Activated naive CD4-positive, alpha-beta T cell treated with anti-CD3 and anti-CD28 coated beads, Interleukin-2, amount 50 U/mL, for 72 hours (primary cell): ENCODE data around the gene PRAMEF10. TPM values are rescaled to one million over a fixed set of nuclear protein-coding genes. Genes with fewer than 3 reads are reported as not detected.
"Not testable (repeated sequence)": the region's sequence is repeated elsewhere in the genome, so short reads cannot be mapped to it uniquely, and the experiment has no call there.

Experiments used
- ATAC-seq, 2 donors: fragments of 150-1000 bp; cut with Tn5 transposase; 2 replicates each; pipeline ENCODE4 v1.10.0; 2021; ENCODE audit warnings: mild to moderate bottlenecking in 2 of 2, moderate library complexity in 2 of 2
- DNase-seq, 2 donors: peaks; one replicate each; pipeline ENCODE4 v3.0.0; 2021 to 2022; ENCODE audit warnings: low spot score in 2 of 2
- H3K27ac Mint-ChIP-seq, 2 donors: one replicate each; pipeline ENCODE4 v1.8.0; 2022; ENCODE audit warnings: mild to moderate bottlenecking in 2 of 2, mixed read lengths in 2 of 2
- H3K36me3 Mint-ChIP-seq, 2 donors: one replicate each; pipeline ENCODE4 v1.8.0; 2022; ENCODE audit warnings: mixed read lengths in 2 of 2
- H3K9me3 Mint-ChIP-seq, 2 donors: one replicate each; pipeline ENCODE4 v1.8.0; 2022; ENCODE audit warnings: mixed read lengths in 2 of 2
- total RNA-seq, 2 donors: library from RNA; stranded (reverse); gene quantifications; one replicate each; pipeline ENCODE4 v1.2.3, GENCODE V29; 2022

PRAMEF10 gene, protein sequence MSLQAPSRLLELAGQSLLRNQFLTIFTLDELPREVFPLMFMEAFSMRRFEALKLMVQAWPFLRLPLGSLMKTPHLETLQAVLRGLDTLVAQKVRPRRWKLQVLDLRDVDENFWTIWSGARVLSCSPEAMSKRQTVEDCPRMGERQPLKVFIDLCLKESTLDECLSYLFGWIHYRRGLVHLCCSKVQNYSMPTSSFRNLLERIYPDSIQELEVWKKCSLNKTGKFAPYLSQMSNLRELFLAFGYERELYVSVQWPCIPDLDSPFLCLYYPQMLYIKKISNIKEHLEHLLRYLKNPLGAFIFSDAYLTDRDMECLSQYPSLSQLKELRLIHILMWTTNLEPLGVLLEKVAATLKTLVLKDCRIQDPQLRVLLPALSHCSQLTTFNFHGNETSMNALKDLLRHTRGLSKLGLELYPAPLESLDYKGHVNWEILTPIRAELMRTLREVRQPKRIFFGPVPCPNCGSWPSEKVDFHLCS
- total RNA-seq = not detected

DNA sequence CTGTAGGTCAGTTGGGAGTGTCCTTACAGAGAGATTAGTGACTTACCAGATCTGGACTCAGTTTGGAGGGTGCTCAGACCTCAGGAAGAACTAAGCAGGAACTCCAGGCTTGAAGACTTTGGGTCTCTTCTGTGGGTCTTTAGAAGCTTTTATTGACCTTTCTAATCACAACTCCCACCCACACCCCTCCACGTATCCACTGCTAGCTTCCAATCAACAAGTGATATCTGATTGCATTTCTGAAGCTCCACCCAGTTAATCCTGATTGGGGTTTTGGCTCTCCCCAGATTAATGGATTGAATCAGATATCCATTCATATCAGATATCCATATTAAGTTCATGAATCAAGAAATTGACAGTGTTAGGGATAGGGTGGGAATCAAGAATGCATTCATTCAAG lies at the start of gene PRAMEF10:
Gene PRAMEF10, minus strand, starts transcription at position 101 of the 400 bp plus-strand sequence. CDS start 2,423 bp downstream, outside the sequence.
- DNase-seq, H3K9me3 Mint-ChIP-seq, H3K36me3 Mint-ChIP-seq, ATAC-seq, H3K27ac Mint-ChIP-seq: not testable (repeated sequence)

DNA sequence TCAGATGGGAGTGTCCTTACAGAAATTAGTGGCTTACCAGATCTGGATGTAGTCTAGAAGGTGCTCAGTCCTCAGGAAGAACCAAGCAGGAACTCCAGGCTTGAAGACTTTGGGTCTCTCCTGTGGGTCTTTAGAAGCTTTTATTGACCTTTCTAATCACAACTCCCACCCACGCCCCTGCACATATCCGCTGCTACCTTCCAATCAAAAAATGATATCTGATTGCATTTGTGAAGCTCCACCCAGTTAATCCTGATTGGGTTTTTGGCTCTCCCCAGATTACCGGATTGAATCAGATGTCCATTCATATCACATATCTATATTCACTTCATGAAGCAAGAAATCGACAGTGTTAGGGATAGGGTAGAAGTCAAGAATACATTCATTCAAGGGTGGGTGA lies 49.4 kb upstream of the PRAMEF10 start, which contains the start of gene PRAMEF6:
Gene PRAMEF6, minus strand, starts transcription at position 101 of the 400 bp plus-strand sequence. CDS start 5,062 bp downstream, outside the sequence.
- not testable (repeated sequence) for H3K9me3 Mint-ChIP-seq, H3K36me3 Mint-ChIP-seq, ATAC-seq, DNase-seq, H3K27ac Mint-ChIP-seq

DNA sequence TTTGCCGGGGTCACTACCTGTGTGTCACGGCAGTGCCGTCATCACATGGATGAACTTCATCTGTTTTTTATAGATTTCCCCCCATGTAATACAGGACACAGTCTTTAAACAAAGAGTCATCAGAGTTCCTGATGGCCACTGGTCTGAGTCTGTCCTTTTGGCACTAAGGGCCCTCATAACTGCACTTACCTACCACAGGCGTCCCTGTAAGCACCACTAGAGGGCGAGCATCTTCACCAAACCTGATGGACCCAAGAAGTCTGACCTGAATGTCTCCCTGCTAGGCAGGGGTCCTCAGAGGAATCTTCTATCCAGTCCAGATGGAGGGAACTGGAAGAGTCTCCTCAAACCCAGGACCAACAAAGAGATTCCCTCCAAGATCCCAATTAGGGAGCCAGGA lies 26.3 kb upstream of the PRAMEF10 start:
- DNase-seq, H3K9me3 Mint-ChIP-seq, H3K27ac Mint-ChIP-seq, ATAC-seq, H3K36me3 Mint-ChIP-seq: not testable (repeated sequence)

DNA sequence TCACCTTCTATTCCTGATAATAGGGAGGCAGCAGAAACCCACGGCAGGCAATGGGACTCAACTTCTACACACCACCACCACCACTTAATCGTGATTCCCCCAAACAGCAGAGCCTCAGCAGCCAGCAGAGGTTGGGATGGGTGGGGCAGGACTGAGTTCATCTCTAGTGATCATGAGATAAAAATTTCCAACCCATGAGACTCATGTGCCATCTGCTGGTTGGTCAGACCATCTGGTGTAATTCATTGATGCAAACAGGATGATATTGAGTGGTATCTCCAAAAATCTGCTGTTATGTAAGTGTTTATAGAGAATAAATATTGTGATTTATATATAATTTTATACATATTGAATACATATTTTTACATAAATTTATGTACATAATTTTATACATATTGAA lies 23.7 kb upstream of the PRAMEF10 start:
- H3K27ac Mint-ChIP-seq, DNase-seq, H3K9me3 Mint-ChIP-seq, H3K36me3 Mint-ChIP-seq, ATAC-seq: not testable (repeated sequence)

DNA sequence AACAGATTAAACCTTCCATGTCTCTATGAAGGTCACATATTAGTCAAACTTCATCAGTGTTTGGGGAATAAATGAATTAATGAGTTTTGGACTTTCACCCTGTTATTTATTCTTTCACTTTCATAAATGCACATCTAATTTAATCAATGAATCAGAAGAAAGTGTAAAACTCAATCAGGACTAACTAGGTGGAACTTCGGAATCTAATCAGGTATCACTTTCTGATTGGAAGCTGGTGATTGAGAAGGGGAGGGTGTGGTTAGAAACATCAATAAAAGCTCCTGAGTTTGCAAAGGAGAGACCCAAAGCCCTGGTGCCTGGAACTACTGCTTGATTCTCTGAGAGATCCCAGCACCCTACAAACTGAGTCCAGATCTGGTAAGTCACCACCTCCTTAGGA lies 18.2 kb upstream of the PRAMEF10 start, which contains the start of gene PRAMEF7:
Gene PRAMEF7, plus strand, starts transcription at position 301 of the 400 bp plus-strand sequence. CDS start 1,083 bp downstream, outside the sequence.
- not testable (repeated sequence) for H3K36me3 Mint-ChIP-seq, H3K27ac Mint-ChIP-seq, DNase-seq, H3K9me3 Mint-ChIP-seq, ATAC-seq

DNA sequence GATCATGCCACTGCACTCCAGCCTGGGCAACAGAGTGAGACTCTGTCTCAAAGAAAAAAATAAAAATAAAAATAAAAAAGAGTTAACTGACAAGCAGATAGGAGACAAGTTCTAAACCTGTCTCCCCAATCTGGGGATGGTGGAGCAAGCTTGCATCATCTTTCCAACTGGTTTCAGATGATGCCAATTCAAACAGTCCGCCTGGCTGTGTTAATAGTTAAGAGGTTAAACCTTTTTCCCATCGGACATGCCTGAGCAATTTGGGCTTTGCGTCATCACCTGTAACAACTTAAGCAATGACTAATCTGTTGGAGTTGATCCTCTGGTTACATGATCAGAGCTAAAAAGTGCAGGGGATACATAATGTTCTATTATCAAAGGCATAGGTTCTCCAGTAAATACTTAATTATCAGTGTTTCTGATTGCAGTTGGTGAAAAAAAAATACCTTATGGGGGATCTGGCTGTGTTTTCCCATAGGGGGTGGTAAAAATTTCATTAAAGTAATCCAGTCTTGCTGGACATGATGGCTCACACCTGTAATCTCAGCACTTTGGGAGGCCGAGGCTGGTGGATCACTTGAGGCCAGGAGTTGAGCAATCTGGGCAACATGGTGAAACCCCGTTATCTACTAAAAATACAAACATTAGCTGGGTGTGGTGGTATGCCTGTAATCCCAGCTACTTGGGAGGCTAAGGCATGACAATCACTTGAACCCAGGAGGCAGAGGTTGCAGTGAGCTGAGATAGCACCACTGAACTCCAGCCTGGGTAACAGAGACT lies 5.9 kb upstream of the PRAMEF10 start:
- H3K9me3 Mint-ChIP-seq, DNase-seq, H3K27ac Mint-ChIP-seq, H3K36me3 Mint-ChIP-seq, ATAC-seq: not testable (repeated sequence)

DNA sequence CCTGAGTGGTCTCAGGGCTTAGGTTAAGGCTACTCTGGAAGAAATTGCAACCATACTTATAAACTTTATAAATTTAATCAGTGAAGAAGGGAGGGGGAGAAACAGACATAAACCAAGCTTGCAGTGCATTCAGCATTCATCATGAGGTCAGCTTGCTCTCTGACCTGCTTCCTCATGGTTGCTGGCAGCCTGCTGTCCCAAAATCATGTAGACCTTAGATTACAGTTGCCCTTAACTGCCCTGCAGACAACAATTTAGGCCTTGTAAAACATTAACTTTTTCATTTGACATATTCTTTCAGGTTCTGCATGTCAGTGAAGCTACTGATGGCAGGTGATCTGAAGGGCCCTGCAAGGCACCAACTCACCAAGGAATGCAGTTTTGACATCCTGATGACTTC lies 1.1 kb upstream of the PRAMEF10 start:
- H3K27ac Mint-ChIP-seq, ATAC-seq, H3K9me3 Mint-ChIP-seq, DNase-seq, H3K36me3 Mint-ChIP-seq: not testable (repeated sequence)

DNA sequence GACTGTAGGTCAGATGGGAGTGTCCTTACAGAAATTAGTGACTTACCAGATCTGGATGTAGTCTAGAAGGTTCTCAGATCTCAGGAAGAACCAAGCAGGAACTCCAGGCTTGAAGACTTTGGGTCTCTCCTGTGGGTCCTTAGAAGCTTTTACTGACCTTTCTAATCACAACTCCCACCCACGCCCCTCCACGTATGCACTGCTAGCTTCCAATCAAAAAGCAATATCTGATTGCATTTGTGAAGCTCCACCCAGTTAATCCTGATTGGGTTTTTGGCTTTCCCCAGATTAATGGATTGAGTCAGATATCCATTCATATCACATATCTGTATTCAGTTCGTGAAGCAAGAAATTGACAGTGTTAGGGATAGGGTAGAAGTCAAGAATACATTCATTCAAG lies 12.0 kb downstream of the PRAMEF10 start, which contains the start of gene PRAMEF4:
Gene PRAMEF4, minus strand, starts transcription at position 101 of the 400 bp plus-strand sequence. CDS start 2,807 bp downstream, outside the sequence.
- H3K27ac Mint-ChIP-seq, H3K36me3 Mint-ChIP-seq, ATAC-seq, H3K9me3 Mint-ChIP-seq, DNase-seq: not testable (repeated sequence)

DNA sequence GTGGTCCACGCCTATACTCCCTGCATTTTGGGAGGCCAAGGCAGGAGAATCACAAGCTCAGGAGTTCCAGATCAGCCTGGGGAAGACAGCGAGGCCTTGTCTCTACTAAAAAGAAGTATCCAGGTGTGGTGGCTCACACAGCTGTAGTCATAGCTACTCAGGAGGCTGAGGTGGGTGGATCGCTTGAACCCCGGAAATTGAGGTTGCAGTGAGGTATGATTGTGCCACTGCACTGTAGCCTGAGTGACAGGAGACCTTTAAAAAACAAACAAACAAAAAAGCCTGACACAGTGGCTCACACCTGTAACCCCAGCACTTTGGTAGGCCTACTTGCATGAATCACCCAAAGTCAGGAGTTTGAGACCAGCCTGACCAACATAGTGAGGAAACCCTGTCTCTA lies 19.6 kb downstream of the PRAMEF10 start:
- not testable (repeated sequence) for ATAC-seq

DNA sequence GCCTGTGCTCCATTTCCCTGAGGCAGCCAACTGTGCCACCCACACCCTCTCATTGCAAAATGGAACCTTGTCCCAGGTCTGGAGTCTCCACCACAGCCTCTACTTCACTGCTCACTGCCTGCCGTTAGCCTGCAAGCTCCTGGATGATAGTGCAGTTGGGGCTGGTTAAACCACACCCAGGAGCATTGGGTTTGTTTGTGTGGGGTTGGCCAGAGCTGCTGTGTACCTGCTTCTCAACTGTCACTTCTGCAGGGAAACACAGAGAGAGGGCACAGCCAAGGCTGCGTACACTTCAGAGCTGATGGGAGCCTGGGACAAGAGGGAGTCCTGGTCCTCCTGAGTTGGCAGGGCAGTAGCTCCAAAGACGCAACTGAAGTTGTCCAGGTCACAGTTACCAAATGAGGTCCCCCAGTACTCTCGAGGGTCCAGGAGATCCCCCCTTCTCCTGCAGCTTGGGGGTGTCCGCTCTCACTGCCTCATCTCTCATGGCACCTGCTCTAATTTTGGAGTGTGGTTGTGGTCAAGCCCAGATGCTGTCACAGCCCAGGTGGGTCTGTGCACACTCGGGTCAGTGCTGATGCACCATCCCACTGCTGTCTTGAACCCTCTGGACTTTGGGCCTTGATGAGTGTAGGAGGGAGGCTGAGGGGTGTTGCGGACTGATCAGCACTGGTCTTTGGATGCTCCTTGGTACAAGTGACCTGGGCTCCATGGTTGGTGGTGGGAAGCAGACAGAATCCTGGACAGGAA lies 34.8 kb downstream of the PRAMEF10 start:
- not testable (repeated sequence) for H3K27ac Mint-ChIP-seq, DNase-seq, H3K9me3 Mint-ChIP-seq, H3K36me3 Mint-ChIP-seq, ATAC-seq

More for the DNA sequence above, 19.6 kb downstream of the PRAMEF10 start:
- not testable (repeated sequence) for H3K36me3 Mint-ChIP-seq, H3K27ac Mint-ChIP-seq, H3K9me3 Mint-ChIP-seq, DNase-seq

DNA sequence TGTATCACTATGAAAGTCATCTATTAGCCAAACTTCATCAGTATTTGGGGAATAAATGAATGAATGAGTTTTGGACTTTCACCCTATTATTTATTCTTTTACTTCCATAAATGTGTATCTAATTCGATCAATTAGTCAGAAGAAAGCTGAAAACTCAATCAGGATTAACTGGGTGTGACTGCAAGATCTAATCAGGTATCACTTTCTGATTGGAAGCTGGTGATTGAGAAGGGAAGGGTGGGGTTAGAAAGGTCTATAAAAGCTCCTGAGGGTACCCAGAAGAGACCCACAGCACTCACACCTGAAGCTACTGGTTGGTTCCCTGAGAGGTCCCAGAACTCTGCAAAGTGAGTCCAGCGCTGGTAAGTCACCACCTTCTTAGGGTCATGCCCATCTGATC lies 41.3 kb downstream of the PRAMEF10 start, which contains the start of gene PRAMEF2:
Gene PRAMEF2, plus strand, starts transcription at position 301 of the 400 bp plus-strand sequence. CDS start 1,924 bp downstream, outside the sequence.
- ATAC-seq, H3K36me3 Mint-ChIP-seq, DNase-seq, H3K27ac Mint-ChIP-seq, H3K9me3 Mint-ChIP-seq: not testable (repeated sequence)

DNA sequence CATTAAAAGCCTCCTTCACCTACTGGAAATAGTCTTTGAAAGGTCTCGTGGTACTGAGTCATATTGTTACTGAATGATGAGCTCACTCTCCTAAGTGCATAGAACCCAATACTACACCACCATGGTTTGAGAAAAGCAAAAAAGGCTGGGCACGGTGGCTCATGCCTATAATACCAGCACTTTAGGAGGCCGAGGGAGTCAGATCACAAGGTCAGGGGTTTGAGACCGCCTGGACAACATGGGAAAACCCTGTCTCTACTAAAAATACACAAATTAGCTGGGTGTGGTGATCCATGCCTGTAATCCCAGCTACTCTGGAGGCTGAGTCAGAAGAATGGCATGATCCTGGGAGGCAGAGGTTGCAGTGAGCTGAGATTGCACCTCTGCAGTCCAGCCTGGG lies 46.3 kb downstream of the PRAMEF10 start:
- DNase-seq = no peak
- H3K27ac Mint-ChIP-seq = no peak overlapping the region

DNA sequence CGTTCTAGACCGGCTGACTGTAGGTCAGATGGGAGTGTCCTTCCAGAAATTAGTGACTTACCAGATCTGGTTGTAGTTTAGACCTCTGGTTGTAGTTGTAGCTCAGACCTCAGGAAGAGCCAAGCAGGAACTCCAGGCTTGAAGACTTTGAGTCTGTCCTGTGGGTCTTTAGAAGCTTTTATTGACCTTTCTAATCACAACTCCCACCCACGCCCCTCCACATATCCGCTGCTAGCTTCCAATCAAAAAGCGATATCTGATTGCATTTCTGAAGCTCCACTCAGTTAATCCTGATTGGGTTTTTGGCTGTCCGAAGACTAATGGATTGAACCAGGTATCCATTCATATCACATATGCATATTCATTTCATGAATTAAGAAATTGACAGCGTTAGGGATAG lies 49.5 kb downstream of the PRAMEF10 start, which contains the start of gene HNRNPCL1:
Gene HNRNPCL1, minus strand, starts transcription at position 101 of the 400 bp plus-strand sequence. CDS start 431 bp downstream, outside the sequence.
- not testable (repeated sequence) for H3K36me3 Mint-ChIP-seq, H3K27ac Mint-ChIP-seq, DNase-seq, ATAC-seq, H3K9me3 Mint-ChIP-seq

More for the DNA sequence above, 46.3 kb downstream of the PRAMEF10 start:
- H3K36me3 Mint-ChIP-seq = no peaks in the 10 kb centered on the region
- peaks cover 0 to 8% of the 10 kb centered on the region in 2 donors for H3K9me3 Mint-ChIP-seq
- peak; percentile 45 to 55 for ATAC-seq
